GM12873 (cell line): ENCODE data around the gene OR2B3.

Source experiments
- CTCF ChIP-seq: IDR thresholded peaks from 2 replicates; pipeline ENCODE4 v1.5.1; 2012; ENCODE audit warnings: low read depth, mild to moderate bottlenecking, moderate library complexity, low read length, control low read depth; ENCODE audit not compliant: insufficient read depth; ENCODE audit errors: missing control alignments

Gene OR2B3

GRCh38 chr6:29045075-29045474 lies 42.0 kb downstream of the OR2B3 start, which contains the start of gene OR2W1:
Gene OR2W1 (minus strand): TSS chr6:29045175. CDS start chr6:29045175, 0 bp downstream.
- no peak for TF ChIP-seq CTCF
